ENCODE results near the gene CTXN1.
A peak's percentile ranks its signal among the peaks of the same experiment; 100 is the strongest.

The CTXN1 gene

DNA sequence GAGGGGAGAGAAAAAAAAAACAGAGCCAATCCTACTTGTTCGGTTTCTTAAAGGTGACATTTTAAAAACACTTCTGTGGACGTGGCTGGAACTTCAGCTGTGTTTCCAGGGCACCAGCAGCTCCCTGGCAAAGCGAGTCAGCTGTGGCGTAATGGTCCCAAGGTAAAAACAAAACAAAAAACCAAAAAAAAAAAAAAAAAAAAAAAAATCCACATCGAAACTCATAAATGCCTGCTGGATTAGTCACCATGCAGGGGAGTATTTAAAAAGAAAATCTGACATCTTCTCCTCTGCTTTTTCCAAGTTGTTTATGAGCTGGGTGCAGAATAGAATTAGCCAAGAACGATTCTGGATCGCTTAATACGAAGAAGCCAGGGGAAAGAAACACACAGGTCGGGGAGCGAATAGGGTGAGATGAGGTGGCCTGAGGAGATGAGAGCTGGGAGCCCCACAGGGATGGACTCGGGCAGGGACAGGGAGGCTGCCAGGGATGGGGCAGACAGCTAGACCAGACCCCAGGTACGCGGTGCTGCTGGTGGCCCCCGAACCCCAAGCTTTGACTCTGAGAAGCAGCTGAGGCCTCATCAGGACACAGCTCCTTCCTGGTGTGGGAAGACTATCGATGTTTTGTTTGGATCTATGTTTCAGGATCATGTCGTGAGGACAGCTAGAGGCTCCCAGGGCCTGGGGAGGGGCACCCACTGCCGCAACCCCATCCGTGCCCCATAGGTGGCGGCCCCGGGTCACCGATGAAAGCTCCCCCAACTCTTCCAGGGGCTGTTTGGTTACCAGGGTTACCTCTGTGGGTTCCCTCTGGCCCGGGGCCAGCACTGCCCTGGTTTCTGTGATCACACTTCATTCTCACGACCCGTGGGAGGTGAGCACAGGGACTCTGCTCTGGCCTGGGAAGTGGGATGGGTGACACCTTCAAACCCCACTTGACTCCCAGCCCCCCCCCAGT lies 3.1 kb upstream of the CTXN1 start:
- in situ Hi-C loops (cut with HindIII; ENCODE audit: low pct_ligation_motif_present, low pct_unique_long_range_greater_than_20kb, low sequenced_read_pairs) = no loop called here
- DNase-seq = peak; percentile 65

- in situ Hi-C loops (cut with HindIII; ENCODE audit: low pct_ligation_motif_present, low pct_unique_long_range_greater_than_20kb, low sequenced_read_pairs) = no loop called here
- no peak for DNase-seq
These were observed 2.4 kb upstream of the CTXN1 start for GRCh38 chr19:7928334-7928706.

DNA sequence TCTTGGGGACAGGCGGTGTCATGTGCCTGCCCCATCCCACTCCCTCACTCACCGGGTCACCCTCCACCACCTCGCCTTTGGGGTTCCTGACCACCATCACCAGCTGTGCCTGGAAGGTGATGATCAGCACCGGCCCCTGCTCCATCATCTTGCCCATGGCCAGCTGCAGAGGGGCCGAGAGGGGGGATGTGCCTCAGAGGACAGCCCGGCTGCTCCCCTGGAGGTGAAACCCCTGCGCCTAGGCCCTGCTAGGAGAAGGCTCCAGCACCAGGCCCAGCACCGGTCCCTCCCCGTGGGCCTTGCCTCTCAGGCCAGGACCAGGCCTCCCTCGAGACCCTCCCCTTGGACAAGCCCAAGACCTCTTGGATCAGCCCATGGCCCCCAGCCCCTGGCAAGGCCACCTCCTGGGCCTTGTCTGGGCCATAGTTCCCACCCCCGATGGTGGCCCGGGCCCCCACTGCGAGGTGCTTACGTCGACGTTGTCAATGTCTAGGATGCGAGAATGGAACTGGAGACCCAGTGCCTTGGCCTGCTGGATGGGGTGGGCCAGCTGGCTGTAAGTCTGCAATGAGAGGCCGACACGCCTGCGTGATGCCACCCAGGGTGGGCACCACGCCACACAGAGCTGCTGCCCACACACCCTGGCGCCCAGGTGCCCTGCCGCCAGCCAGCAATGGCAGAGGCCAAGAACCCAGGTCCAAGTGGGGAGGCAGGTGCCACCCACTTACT lies 1.8 kb upstream of the CTXN1 start:
- in situ Hi-C loops (cut with HindIII; ENCODE audit: low pct_ligation_motif_present, low pct_unique_long_range_greater_than_20kb, low sequenced_read_pairs) = no loop called here
- DNase-seq = no peak

DNA sequence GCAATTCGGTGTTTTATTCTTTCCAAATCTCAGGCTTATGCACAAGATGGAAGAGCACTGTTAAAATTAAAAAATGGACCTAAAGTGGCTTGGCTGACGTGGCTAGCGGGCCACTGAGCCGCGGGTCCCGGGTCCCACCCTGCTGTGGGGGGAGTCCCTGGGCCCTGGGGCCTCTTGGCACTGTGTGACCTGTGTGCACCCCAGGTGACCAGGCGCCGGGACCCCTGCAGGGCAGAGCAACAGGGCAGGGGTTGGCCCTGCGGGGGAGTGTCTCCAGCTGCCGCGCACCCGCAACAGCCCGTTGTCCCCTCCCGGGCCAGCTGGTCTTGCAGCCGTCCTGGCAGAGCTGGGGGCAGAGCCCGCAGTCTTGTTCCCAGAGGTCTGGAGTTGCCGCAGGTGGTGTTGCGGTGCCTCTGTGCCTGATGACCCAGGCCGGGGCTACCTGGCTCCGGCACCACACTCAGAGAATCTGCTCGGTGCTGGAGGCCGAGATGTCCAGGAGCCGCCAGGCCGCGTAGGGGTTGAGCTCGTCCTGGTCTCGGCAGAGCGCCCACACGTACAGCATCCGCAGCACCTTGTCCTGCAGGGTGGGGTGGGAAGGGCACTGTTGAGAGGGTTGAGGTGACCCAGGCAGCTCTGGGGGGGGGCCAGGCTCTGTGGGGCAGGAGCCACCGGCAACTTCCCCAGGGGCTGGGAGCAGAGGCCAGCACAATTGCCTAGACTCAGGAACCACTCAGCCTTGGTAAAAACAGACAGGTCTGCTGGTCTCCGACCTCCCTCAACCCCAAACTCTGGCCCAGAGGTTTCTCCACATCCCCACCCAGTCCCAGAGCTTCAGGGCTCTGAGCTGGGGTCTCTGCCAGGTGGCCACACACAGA lies 1.0 kb upstream of the CTXN1 start:
- no peak for DNase-seq
- in situ Hi-C loops (cut with HindIII; ENCODE audit: low pct_ligation_motif_present, low pct_unique_long_range_greater_than_20kb, low sequenced_read_pairs) = no loop called here

DNA sequence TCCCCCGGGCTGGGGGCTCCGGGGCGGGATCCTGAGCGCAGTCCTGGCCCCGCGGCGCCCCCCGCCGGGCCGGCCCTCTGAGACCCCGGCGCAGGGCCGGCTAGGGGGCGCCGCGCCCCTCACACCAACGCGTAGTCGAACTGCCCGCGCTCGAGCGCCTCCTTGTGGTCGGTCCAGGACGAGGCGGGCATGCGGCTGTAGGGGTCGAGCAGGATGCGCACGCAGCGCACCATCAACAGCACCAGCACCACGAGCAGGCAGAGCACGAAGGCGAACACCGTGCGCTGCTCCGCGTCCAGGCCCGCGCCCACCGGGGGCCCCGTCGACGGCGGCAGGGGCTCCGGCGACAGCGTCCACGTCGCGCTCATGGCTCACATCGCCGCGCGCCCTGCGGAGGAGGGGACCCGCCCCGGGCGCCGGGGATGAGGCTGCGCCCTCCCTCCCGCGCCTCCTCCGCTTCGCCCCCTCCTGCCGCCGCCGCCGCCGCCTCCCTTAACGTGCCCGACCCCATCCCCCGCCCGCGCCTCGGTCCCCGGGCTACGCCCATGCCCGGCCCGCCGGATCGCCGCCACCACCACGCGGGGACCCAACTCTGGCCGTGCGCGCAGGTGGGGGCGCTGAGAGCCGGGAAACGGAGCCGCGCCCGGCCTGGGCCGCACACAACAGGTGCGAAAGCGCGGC lies 624 bp downstream of the CTXN1 start:
- in situ Hi-C loops (cut with HindIII; ENCODE audit: low pct_ligation_motif_present, low pct_unique_long_range_greater_than_20kb, low sequenced_read_pairs) = no loop called here
- peak; percentile 70 for DNase-seq

GRCh38 chr19:7924651-7925170 lies 1.2 kb downstream of the CTXN1 start:
- no peak for DNase-seq
- in situ Hi-C loops (cut with HindIII; ENCODE audit: low pct_ligation_motif_present, low pct_unique_long_range_greater_than_20kb, low sequenced_read_pairs) = no loop called here

- DNase-seq = no peak
- in situ Hi-C loops (cut with HindIII; ENCODE audit: low pct_ligation_motif_present, low pct_unique_long_range_greater_than_20kb, low sequenced_read_pairs) = no loop called here
These were observed 1.7 kb downstream of the CTXN1 start for GRCh38 chr19:7924241-7924640.

DNA sequence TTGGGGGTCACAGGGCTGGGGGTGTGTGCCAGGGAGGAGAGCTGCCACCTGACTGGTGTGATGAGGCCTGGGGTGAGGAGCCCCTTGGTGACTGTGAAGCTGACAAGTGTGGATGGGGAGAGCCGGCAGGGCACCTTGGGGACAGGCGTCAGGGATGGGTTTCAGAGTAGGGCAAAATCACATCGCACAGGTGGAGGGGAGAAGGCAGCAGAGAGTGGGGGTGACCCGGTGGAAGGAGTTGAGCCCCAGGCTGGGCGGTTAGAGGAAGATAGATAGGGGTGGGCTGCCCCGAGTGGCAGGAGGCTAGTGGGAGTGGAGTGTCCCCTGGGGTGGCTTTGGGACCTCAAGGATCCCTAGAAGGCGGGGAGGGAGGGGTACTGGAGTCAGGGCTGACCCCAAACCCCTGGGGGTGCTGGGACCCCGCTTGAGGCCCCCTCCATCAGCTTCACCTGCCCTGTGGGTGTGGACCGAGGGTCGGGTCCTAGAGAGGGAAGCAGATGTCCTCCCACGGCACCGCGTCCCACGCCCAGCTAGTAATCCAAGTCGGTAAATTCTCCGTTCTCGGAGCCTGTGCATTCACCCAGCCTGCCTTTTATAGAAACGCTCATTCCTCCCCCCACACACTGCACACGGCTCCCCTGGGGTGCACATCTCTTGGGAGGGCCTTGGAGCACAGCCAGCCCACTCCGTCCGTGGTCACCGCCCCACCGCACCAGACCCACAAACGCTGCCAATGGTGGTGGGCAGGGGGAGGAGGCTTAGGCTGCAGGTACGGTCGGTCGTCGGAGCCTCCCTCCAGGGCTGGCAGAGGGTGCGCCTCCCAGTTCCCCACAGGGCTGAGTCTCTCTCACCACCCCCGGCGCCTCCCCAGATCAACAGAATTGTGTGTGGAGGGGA lies 2.4 kb downstream of the CTXN1 start:
- in situ Hi-C loops (cut with HindIII; ENCODE audit: low pct_ligation_motif_present, low pct_unique_long_range_greater_than_20kb, low sequenced_read_pairs) = no loop called here
- no peak for DNase-seq

DNA sequence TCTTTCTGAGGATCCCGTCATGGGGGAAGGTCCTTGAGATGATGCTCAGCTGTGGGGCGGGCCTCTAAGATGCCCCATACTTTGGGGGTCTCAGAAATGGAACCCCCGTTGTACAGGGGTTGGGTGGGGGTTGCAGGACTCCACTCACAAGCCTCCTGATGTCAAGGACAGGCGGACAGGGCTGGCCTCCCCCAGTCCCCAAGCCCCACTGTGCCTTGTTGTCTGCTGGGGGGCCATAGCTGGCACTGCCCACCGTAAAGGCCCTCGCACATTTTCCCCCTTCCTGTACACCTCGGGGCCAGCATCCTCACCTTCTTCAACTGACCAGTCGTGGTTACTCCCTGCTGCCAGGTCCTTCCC lies 3.1 kb downstream of the CTXN1 start:
- no peak for DNase-seq
- in situ Hi-C loops (cut with HindIII; ENCODE audit: low pct_ligation_motif_present, low pct_unique_long_range_greater_than_20kb, low sequenced_read_pairs) = no loop called here

DNA sequence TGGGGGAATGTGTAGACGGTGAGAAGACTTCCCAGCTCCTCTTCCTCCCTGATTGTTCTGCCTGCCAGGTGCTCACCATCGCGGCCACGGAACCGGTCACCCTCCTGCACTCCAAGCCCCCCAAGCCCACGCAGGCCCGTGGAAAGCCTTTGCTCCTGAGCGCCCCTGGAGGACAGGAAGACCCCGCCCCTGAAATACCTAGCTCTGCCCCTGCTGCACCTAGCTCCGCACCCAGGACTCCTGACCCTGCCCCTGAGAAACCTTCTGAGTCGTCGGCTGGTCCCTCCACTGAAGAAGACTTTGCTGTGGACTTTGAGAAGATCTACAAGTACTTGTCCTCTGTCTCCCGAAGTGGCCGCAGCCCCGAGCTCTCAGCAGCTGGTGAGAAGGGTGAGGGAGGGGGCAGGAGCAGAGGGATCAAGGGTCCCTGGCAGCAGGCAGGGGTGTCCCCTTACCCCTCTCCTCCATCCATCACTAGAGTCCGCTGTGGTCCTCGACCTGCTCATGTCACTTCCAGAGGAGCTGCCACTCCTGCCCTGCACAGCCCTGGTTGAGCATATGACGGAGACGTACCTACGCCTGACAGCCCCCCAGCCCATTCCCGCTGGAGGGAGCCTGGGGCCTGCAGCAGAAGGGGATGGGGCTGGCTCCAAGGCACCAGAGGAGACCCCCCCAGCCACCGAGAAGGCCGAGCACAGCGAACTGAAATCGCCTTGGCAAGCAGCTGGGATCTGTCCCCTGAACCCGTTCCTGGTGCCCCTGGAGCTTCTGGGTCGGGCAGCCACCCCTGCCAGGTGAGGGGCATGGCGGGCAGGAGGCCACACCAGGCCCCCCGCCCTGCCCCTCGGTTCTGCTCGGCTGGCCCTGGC lies 3.7 kb downstream of the CTXN1 start:
- in situ Hi-C loops (cut with HindIII; ENCODE audit: low pct_ligation_motif_present, low pct_unique_long_range_greater_than_20kb, low sequenced_read_pairs) = no loop called here
- no peak for DNase-seq

- in situ Hi-C loops (cut with HindIII; ENCODE audit: low pct_ligation_motif_present, low pct_unique_long_range_greater_than_20kb, low sequenced_read_pairs) = no loop called here
These were observed 4.5 kb downstream of the CTXN1 start for GRCh38 chr19:7921302-7921966.

DNA sequence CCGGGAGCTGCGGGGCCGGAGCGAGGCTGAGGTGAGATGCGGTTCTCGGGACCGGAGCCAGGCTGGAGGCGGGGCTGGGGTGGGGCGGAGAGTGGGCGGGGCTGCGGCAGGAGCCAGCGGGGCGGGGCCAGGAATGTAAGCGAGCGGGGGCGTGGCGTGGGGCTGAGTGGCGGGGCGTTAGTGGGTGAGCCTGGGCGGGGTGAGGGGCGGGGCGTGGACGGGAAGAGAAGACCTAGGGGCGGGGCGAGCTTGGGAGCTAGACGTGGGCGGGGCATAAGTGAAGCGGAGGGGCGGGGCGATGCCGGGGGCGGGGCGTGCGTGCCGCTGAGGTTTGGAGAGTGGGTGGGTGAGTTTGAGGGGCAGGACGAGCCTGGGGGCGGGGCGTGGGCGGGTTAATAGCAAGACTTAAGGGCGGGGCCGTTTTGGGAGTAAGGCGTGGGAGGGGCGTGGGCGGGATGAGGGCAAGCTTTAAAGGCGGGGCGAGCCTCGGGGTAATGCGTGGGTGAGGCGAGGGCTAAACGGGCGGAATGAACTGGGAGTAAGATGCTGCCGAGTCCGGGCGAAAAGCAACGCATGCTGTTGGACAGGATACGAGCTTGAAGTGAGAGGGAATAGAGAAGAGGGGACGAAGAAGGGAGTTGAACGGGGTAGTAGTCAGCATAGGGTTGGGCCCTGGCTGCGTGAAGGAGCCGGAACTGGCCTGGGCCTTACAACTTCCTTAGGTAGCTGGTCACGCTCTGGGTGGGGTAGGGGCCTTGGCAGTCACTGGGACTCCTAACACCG lies 5.2 kb downstream of the CTXN1 start:
- in situ Hi-C loops (cut with HindIII; ENCODE audit: low pct_ligation_motif_present, low pct_unique_long_range_greater_than_20kb, low sequenced_read_pairs) = no loop called here
- peak; percentile 92 for DNase-seq

More at GRCh38 chr19:7921302-7921966, 4.5 kb downstream of the CTXN1 start:
- DNase-seq = no peak

GRCh38 chr19:7919610-7920518 lies 6.1 kb downstream of the CTXN1 start, which contains the start of gene SNAPC2:
SNAPC2 (plus strand) TSS chr19:7920338; CDS start chr19:7920367, 29 bp downstream.
- peak; percentile 89 for DNase-seq
- in situ Hi-C loops (cut with HindIII; ENCODE audit: low pct_ligation_motif_present, low pct_unique_long_range_greater_than_20kb, low sequenced_read_pairs) = no loop called here
